ENCODE measurements around the gene TMSB10. TPM values are rescaled to one million over a fixed set of nuclear protein-coding genes. Genes with fewer than 3 reads are reported as not detected.

The TMSB10 gene
- total and polyA plus RNA-seq, 2 experiments from 2014 or later = 834 to 2,942 TPM

- Histone ChIP-seq H3K9me2 (ENCODE audit: insufficient read depth) (no peaks in the 10 kb centered on the region), H3F3A (replicated peaks; ENCODE audit: low read depth) (0 out of 2 replicates have a peak, but pooled peaks cover 3% of the 10 kb centered on the region), H3K4me2 (no peak overlapping the region), H3K36me3 (ENCODE audit: insufficient read depth) (no peaks in the 10 kb centered on the region), H3K27me3 (ENCODE audit: insufficient read depth) (no peaks in the 10 kb centered on the region), H3K4me3 (no peak overlapping the region), H3K79me2 (replicated peaks; ENCODE audit: insufficient read depth) (no peaks in the 10 kb centered on the region), H3K27ac (ENCODE audit: low read depth) (no peak overlapping the region), H4K20me1 (replicated peaks; ENCODE audit: insufficient read depth) (no peaks in the 10 kb centered on the region; the same call in 1 of the 2 replicates), H2AFZ (no peak overlapping the region), H3K4me1 (ENCODE audit: insufficient read depth) (peaks cover 27% of the 10 kb centered on the region)
- H3K36me3 Mint-ChIP-seq (ENCODE audit: low read depth) = no peaks in the 10 kb centered on the region
- H3K27ac Mint-ChIP-seq = no peak overlapping the region
- TF ChIP-seq POLR2AphosphoS5 (IDR thresholded peaks at IDR 0.05; ENCODE audit: low read depth) = no peak
- TF ChIP-seq NANOG (IDR thresholded peaks at IDR 0.05; ENCODE audit: borderline replicate concordance) = no peak
- no peak for TF ChIP-seq CTCF (conservative IDR thresholded peaks at IDR 0.05; ENCODE audit: low read depth in 2 of 2)
- no peak for TF ChIP-seq STAT1 (IDR thresholded peaks at IDR 0.05; ENCODE audit: unreplicated experiment)
- TF ChIP-seq JUNB (IDR thresholded peaks at IDR 0.05; ENCODE audit: unreplicated experiment) = no peak
- no peak for TF ChIP-seq ZNF331 (CRISPR knock-in tag; IDR thresholded peaks at IDR 0.05; ENCODE audit: low read depth)
- TF ChIP-seq CREB1 (CRISPR knock-in tag; IDR thresholded peaks at IDR 0.05; ENCODE audit: low read depth) = no peak
- no peak for TF ChIP-seq EZH2 (IDR thresholded peaks at IDR 0.05; ENCODE audit: low read depth, unreplicated experiment)
- no peak for TF ChIP-seq EZH2phosphoT487 (IDR thresholded peaks at IDR 0.05; ENCODE audit: unreplicated experiment)
- no peak for TF ChIP-seq ZNF114 (CRISPR knock-in tag; IDR thresholded peaks at IDR 0.05)
- TF ChIP-seq REST (IDR thresholded peaks at IDR 0.05; ENCODE audit: unreplicated experiment) = no peak
- no peak for TF ChIP-seq ZNF462 (CRISPR knock-in tag; IDR thresholded peaks at IDR 0.05)
- no peak for TF ChIP-seq ETS1 (IDR thresholded peaks at IDR 0.05)
- ATAC-seq = no peak
- peaks cover 10% of the 10 kb centered on the region for H3K27me3 Mint-ChIP-seq (ENCODE audit: insufficient read depth, low read depth, poor library complexity)
- DNase-seq (ENCODE audit: low spot score) = no peak
- H3K9me3 Mint-ChIP-seq = no peaks in the 10 kb centered on the region
- peaks cover 35% of the 10 kb centered on the region for H3K4me1 Mint-ChIP-seq
- H3K4me3 Mint-ChIP-seq = no peak overlapping the region
Measured at GRCh38 chr2:84944295-84944909, 38.9 kb downstream of the TMSB10 start.

All from GM23338 (cell line).